ENCODE results near the gene THBS2.

GRCh38 chr6:169172946-169173345 is 80.7 kb downstream of the THBS2 start:
- TF ChIP-seq, protein P1, sequence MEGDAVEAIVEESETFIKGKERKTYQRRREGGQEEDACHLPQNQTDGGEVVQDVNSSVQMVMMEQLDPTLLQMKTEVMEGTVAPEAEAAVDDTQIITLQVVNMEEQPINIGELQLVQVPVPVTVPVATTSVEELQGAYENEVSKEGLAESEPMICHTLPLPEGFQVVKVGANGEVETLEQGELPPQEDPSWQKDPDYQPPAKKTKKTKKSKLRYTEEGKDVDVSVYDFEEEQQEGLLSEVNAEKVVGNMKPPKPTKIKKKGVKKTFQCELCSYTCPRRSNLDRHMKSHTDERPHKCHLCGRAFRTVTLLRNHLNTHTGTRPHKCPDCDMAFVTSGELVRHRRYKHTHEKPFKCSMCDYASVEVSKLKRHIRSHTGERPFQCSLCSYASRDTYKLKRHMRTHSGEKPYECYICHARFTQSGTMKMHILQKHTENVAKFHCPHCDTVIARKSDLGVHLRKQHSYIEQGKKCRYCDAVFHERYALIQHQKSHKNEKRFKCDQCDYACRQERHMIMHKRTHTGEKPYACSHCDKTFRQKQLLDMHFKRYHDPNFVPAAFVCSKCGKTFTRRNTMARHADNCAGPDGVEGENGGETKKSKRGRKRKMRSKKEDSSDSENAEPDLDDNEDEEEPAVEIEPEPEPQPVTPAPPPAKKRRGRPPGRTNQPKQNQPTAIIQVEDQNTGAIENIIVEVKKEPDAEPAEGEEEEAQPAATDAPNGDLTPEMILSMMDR (IDR thresholded peaks at IDR 0.05): no peak
- TF ChIP-seq POLR2A (IDR thresholded peaks at IDR 0.05): no peak

Measured in thyroid gland (tissue), 4 donors.